ENCODE measurements around the gene PDLIM1.
A peak's percentile ranks its signal among the peaks of the same experiment; 100 is the strongest.

PDLIM1 gene

DNA sequence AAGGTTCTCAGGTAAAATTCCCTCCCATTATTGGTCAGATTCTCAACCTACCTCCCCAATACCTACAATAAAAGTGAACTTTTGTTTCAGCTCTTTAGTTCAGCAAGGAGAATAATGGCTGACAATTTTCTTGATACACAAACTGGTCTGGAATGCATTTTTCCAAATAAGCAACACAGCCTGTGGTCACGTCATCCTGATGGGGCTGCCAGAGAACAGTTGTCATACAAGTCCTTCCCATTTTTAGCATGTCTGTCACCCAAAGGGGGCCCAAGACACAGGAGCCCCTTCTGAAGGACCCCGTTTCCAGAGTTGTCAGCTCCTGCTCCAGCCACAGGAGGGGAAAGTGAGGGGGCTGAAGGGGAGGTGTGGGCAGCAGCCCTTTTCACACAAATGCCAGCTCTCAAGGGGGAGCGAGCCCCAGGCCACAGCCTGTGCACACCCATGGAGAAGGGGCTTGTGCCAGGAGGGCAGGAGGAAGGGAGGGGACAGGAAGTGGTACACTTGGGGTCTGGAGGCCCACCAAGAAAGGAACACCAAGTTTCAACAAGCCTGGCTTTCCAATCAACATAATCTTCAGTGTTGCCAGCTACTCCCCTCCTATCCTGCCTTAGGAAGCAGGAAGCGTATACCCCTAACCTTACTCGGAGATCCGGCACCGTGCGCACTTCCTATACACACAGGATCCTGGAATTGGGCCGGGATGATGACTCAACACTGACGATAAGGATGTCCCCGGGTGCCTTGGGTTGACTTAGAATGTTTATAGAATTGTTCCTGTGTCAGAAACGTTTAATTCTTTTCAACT is 43.4 kb upstream of the PDLIM1 start:
- DNase-seq (ENCODE audit: extremely low read depth, low read depth): peak; percentile 68
- TF ChIP-seq, protein P1, sequence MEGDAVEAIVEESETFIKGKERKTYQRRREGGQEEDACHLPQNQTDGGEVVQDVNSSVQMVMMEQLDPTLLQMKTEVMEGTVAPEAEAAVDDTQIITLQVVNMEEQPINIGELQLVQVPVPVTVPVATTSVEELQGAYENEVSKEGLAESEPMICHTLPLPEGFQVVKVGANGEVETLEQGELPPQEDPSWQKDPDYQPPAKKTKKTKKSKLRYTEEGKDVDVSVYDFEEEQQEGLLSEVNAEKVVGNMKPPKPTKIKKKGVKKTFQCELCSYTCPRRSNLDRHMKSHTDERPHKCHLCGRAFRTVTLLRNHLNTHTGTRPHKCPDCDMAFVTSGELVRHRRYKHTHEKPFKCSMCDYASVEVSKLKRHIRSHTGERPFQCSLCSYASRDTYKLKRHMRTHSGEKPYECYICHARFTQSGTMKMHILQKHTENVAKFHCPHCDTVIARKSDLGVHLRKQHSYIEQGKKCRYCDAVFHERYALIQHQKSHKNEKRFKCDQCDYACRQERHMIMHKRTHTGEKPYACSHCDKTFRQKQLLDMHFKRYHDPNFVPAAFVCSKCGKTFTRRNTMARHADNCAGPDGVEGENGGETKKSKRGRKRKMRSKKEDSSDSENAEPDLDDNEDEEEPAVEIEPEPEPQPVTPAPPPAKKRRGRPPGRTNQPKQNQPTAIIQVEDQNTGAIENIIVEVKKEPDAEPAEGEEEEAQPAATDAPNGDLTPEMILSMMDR (IDR thresholded peaks at IDR 0.05; ENCODE audit: low read depth, low read length): no peak

- DNase-seq (ENCODE audit: extremely low read depth, low read depth): no peak
- TF ChIP-seq, protein P1 (IDR thresholded peaks at IDR 0.05; ENCODE audit: low read depth, low read length): no peak
These were observed 42.0 kb upstream of the PDLIM1 start for GRCh38 chr10:95332666-95333249.

GRCh38 chr10:95331596-95332130 is 40.9 kb upstream of the PDLIM1 start:
- DNase-seq (ENCODE audit: extremely low read depth, low read depth): no peak
- TF ChIP-seq, protein P1 (IDR thresholded peaks at IDR 0.05; ENCODE audit: low read depth, low read length): no peak

DNA sequence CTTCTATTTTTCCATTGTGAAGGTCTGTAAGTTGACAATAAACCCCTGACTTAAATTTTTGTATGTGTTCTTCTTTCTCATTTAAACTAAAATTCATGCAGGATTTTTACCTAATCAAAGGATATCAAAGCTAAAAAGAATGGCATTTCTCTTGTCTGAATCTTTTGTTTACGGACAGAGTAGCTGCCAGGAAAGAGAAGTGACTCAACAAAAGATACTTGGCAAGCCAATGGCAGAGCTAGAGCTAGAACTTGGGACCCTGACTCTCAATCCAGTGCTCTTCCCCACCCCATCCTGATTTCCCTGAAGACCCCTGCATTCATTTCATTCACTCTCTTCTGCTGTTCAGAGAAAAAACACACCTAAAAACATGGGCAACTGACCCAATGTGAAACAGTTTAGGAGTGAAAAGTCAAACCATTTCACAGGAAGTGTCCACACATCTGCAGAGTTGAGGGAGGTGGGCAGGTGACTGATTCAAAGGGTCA is 40.2 kb upstream of the PDLIM1 start:
- no peak for DNase-seq (ENCODE audit: extremely low read depth, low read depth)
- TF ChIP-seq, protein P1 (IDR thresholded peaks at IDR 0.05; ENCODE audit: low read depth, low read length): no peak

DNA sequence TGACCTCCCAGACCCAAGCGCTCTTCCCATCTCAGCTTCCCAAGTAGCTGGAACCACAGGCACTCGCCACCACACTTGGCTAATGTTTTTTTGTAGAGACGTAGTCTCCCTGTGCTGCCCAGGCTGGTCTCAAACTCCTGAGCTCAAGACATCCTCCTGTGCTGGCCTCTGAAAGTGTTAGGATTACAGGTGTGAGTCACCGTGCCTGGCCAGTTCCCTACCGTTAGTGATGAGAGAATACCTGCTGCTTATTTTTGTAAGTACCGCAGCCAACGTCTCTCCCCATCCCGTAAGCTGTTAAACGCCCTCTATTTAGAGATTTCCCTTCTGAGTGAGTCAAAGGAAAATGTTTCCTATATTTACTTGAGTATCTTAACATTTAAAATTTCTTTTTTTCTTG is 38.5 kb upstream of the PDLIM1 start:
- TF ChIP-seq, protein P1 (IDR thresholded peaks at IDR 0.05; ENCODE audit: low read depth, low read length): no peak
- no peak for DNase-seq (ENCODE audit: extremely low read depth, low read depth)

DNA sequence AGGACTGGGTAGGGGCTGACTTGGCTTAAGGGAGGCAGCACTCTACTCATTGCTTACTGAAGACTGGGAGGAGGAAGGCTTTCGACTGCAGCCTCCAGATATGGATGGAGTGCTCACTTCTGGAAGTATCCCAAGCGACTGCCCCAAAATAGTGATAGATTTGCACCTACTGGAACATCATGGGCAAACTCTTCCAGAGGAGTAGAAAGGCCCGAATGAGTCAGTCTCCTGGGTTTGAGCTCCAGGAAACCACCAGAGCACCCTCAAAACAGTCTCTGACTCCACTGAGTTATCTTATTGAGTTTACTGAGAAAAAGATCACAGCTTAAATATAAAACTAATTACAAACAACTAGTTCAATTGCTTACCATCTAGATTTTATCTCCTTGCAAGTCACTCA is 37.2 kb upstream of the PDLIM1 start:
- TF ChIP-seq, protein P1 (IDR thresholded peaks at IDR 0.05; ENCODE audit: low read depth, low read length): no peak
- no peak for DNase-seq (ENCODE audit: extremely low read depth, low read depth)

- peak; percentile 30 for DNase-seq (ENCODE audit: extremely low read depth, low read depth)
- TF ChIP-seq, protein P1 (IDR thresholded peaks at IDR 0.05; ENCODE audit: low read depth, low read length): no peak
These were observed 36.6 kb upstream of the PDLIM1 start for GRCh38 chr10:95327367-95327766.

Measured in AG09319 (cell line).